Activated naive CD4-positive, alpha-beta T cell (primary cell): ENCODE results near the gene C11orf42.

ENCODE experiments used
- DNase-seq, 4 experiments: peaks; one replicate each; lab custom pipeline; 2025; lab: John Stamatoyannopoulos, UW

Gene C11orf42, protein sequence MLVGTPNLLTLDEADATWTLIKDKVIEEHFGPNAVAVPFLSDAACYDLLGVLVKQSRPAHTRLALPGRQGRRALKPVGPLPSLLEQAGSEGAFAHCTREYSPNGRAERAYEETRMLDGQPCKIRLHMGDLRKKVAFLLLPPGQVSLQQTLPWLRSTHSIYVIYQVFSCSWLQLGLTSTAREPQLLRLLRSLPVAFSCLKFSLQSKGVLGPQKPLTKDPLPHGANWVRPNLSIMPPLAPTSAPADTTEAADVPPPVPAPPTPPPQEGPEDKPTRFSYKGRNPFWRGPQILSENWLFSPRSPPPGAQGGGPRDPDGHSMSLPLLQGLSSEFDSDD

GRCh38 chr11:6205366-6205765 lies at the start of gene C11orf42:
TSS of gene C11orf42 (plus strand) at chr11:6205557. CDS start at chr11:6205616, 59 bp downstream.
- no peak for DNase-seq

GRCh38 chr11:6156628-6157359 lies 48.6 kb upstream of the C11orf42 start:
- no peak for DNase-seq

- no peak for DNase-seq
Measured at GRCh38 chr11:6170226-6170625, 35.1 kb upstream of the C11orf42 start, which contains the start of gene OR52B2. TSS of gene OR52B2 (minus strand) at chr11:6170326. CDS start at chr11:6170326, 0 bp downstream.

GRCh38 chr11:6175440-6175839 lies 29.9 kb upstream of the C11orf42 start:
- no peak for DNase-seq

GRCh38 chr11:6191742-6192141 lies 13.6 kb upstream of the C11orf42 start:
- DNase-seq, result no peak

DNA sequence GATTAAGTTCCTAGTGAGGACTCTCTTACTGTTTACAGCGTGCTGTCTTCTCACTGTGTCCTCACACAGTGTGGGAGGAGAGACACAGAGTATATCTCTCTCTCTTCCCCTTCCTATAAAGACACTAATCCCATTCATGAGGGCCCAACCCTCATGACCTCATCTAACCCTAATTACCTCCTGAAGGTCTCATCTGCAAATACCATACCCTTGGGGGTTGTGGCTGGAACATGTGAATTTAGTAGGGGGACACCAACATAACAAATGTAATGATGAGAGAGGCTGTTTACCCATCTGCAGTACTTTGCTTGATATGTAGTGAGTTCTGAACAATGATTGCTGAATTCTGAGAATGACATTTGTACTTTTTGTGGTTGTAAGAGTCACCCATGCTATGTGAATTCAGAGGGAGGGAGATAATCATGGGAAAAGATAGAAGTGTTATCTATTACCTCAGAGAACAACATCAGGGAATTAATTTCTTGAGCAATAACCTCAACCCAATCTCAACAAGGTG lies 11.2 kb upstream of the C11orf42 start:
- no peak for DNase-seq

GRCh38 chr11:6196396-6196795 lies 9.0 kb upstream of the C11orf42 start:
- DNase-seq, result no peak

GRCh38 chr11:6197466-6198200 lies 7.7 kb upstream of the C11orf42 start:
- no peak for DNase-seq

DNA sequence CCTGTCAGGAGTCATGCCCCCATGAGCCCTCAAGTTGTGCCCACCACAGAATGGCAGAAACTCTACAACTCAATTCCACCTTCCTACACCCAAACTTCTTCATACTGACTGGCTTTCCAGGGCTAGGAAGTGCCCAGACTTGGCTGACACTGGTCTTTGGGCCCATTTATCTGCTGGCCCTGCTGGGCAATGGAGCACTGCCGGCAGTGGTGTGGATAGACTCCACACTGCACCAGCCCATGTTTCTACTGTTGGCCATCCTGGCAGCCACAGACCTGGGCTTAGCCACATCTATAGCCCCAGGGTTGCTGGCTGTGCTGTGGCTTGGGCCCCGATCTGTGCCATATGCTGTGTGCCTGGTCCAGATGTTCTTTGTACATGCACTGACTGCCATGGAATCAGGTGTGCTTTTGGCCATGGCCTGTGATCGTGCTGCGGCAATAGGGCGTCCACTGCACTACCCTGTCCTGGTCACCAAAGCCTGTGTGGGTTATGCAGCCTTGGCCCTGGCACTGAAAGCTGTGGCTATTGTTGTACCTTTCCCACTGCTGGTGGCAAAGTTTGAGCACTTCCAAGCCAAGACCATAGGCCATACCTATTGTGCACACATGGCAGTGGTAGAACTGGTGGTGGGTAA lies 6.1 kb upstream of the C11orf42 start, which contains the start of gene OR52W1:
Gene OR52W1 (plus strand): TSS at position 51 of the 637 bp plus-strand sequence. CDS start 0 bp downstream, at position 51.
- DNase-seq, result no peak

DNA sequence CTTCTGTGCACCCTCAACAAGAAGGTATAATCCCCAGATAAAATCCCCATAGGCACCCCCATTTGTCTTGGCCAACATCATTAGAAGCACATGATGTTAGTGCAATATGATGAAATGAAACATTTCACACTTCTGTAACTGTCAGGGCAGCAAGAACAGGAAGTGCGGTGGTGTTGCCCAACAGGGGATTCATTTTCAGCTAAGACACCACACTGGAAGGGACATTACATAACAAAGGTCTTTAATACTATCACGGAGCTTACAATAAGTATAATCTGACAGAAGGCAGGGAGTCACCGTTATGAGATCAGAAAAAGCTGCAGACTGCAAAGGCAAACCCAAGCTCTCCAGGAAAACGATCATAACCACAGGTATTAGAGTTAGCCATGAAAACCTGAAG lies 4.4 kb upstream of the C11orf42 start:
- no peak for DNase-seq

GRCh38 chr11:6201481-6201880 lies 3.9 kb upstream of the C11orf42 start:
- DNase-seq, result no peak

GRCh38 chr11:6202041-6202440 lies 3.3 kb upstream of the C11orf42 start:
- no peak for DNase-seq

DNA sequence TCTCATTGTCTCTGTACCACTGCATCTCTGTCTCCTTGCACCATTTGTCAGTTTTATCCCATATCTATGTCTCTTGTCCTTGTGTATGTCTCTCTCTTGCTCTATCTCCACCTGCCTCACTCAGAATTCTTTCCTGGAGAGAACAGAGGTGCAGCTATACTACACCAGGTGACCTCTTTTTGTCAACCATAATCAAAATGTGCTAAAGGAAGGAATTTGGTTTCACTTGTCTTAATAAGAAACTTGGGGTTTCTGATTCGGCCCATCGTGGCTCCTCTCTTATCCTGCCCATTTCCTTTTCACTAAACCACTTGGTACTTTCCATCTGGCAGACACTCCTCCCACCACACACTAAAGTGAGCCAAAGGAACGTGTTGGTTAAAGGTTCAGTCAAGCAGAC lies 2.0 kb upstream of the C11orf42 start:
- no peak for DNase-seq

GRCh38 chr11:6204706-6205105 lies 651 bp upstream of the C11orf42 start:
- no peak for DNase-seq

DNA sequence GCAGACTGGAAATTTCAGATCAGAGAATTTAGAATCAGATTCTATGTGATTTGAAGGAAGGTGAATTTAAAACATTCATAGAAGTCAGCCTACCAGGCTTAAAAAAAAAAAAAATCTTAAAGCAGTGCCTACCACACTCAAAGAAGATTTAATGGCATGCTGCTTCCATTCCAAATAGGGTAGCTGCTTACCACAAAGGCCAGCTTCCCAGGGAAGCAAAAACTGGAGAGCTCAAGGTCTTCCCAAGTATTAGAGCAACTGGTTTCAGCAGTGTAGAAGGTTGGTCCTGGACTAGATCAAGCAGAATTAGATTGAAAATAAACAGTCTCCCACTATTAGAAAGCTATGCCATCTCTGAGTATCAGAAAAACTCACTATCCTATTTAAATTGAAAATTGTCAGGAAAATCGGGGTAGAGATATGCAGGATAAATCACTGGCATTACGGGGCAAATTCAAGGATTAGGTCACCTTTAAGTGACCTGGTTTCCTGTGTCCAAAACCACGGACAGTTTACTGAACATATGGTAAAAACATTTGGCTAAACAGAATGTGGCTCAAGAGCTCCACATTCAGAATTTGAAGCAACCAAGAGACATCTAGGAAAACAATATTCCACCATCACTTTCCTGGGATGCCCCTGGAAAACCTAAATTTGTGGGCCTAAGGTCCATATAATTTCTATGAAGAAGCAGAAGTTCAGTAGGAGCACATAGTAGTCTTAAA lies 1.3 kb downstream of the C11orf42 start:
- no peak for DNase-seq

DNA sequence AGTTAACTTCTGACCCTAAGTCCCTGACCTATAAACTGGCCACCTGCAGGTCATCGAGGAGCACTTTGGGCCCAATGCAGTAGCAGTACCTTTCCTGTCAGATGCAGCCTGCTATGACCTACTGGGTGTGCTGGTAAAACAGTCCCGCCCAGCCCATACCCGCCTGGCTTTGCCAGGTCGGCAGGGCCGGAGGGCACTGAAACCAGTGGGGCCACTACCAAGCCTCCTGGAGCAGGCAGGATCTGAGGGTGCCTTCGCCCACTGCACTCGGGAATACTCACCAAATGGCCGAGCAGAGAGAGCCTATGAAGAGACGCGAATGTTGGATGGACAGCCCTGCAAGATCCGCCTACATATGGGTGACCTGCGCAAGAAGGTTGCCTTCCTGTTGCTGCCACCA lies 4.4 kb downstream of the C11orf42 start:
- no peak for DNase-seq

- no peak for DNase-seq
Measured at GRCh38 chr11:6210274-6210955, 5.1 kb downstream of the C11orf42 start.

GRCh38 chr11:6214530-6214929 lies 9.2 kb downstream of the C11orf42 start:
- no peak for DNase-seq

- DNase-seq, result no peak
Measured at GRCh38 chr11:6216501-6216900, 11.1 kb downstream of the C11orf42 start.

DNA sequence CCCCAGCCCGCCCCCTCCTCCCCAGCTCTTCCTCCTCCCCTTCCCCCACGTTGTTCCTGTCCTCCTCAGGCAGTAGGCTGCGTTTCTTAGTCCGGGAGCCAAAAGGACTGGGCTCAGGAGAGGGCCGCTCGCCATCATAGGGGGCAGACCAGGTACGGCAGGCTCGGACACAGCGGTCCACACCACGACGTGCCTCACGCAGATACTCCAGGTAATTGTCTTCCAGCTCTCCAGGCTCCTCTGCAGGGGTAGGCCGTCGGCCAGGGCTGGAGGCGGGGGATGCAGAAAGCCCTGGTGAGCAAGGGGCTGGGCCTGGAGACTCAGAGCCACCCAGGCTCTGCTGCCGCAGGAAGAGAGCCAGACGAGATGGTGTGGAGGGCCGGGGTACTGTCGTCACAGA lies 12.4 kb downstream of the C11orf42 start:
- no peak for DNase-seq

- no peak for DNase-seq
Measured at GRCh38 chr11:6219359-6219758, 14.0 kb downstream of the C11orf42 start.
